Renal cortical epithelial cell (primary cell): Measurements from ENCODE around the gene FAM81B. TPM values are rescaled to one million over a fixed set of nuclear protein-coding genes. Genes with fewer than 3 reads are reported as not detected.

Source experiments
- DNase-seq: peaks from one replicate; pipeline ENCODE4 v3.0.0-alpha.2; 2011; ENCODE audit warnings: low read depth
- total RNA-seq: library from RNA; depleted of rRNA; stranded (reverse); fragments of >200 nt; gene quantifications from 2 replicates; pipeline ENCODE4 v1.2.3, GENCODE V29; 2014

FAM81B gene
- total RNA-seq, 1 donor from 2014 or later = not detected

DNA sequence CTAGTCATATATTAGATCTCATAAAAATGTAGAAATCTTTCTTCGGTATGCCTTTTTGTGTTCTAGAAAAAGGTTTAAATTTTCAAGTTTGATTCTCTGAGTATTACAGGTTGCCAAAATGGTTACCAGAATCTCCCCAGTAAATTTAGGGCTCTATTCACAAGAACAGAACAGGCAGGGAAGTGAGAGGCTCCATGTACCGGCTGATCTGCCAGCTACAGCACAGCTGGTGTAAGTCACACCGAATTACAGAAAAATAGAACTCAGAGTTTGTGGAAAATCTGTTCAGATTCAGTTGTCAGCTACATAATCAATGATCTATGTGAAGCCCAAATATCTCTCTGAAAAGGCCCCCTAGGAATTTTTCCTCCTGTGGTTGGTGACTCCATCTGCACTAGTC, 10.5 kb downstream of the FAM81B start:
- DNase-seq = no peak

GRCh38 chr5:95403996-95404395, 12.8 kb downstream of the FAM81B start:
- peak; percentile 29 for DNase-seq

DNA sequence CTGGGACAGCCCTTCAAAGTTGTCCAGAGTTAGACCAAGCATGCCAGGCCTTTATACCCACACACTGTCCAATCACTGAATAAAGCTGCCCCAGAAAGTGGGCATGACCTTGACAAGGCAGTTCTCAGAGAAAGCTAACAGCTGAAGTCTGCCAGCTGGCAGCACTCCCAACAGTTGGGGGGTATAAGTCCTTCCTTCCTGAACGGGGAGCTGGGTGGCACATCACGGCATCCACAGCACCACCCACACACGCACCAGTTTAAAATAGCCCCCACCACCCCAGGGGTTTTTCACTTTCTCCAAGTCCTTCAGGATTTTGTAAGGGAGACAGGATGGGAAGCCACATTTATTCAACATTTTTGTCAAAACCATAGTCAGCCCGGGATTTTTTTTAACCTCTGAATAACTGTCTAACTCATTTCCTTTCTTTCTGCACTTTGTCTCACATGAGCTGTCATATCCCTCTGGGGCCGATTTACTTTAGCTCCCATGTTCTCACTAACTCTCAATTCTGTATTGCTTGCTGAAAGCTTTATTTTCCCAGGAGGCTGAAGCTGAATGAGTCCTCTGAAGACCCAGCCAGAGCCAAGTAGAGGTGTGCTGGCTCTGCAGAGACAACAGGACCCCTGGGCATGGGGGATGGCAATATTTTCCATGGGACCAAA, 15.4 kb downstream of the FAM81B start:
- peak; percentile 59 for DNase-seq

- DNase-seq = no peak
Observed at GRCh38 chr5:95410279-95410678, 19.1 kb downstream of the FAM81B start.

DNA sequence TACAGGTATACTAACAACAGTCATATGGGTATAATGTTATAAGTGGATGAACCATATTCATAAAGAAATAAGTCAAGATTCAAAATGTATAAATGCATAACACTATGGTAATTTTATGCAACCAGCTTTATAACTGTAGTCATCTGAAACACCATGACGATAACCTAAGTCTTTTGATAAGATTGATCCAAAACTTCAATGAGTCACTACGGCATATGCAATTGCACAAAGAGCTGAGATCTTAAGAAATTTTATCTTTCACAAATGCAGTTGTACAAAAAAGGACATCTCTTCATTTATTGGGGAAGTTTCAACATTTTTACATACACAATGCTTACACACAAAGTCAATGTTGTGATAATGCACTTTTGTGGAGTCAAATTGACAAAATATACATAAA, 20.3 kb downstream of the FAM81B start:
- DNase-seq = no peak

GRCh38 chr5:95414451-95414850, 23.3 kb downstream of the FAM81B start:
- DNase-seq = no peak

- DNase-seq = peak; percentile 45
Observed at GRCh38 chr5:95417971-95418370, 26.8 kb downstream of the FAM81B start.

- peak; percentile 14 for DNase-seq
Observed at GRCh38 chr5:95422838-95423237, 31.7 kb downstream of the FAM81B start.

- DNase-seq = no peak
Observed at GRCh38 chr5:95424016-95424415, 32.9 kb downstream of the FAM81B start.

DNA sequence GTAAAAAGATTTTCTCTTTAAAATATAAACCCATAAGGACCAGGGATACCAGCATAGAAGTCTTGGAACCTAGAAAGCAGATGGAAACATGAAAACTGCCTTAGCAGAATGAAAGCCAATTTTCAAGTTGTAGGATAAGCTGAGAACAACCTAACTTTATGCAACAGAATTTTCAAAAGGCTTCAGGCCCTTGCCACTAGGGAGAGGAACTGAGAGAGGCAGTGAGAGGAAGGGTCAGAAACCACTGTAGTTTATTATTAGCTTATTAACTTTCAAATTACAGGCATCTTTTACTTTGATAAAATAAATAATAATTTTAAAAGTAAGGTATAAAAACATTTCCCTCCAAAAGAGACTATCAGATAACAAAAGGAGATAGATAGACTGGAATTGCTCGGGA, 33.4 kb downstream of the FAM81B start:
- no peak for DNase-seq

DNA sequence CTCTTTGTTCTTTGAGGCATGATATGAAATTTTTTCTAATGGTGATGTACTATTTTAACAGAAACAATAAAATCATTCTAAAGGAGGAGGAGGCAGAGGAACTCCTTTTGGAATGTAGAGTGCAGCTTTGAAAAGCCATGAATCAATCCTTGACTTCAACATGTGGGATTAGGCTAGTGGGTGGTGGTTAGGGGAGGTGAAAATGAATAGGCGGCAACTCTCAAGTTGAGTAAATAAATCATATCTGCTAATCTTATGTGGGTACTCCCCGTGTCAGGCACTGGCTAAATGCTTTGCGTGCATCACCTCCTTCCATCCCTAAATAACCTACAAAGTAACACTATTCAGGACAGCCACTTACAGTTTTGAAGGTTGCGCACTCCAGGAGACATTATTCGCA, 35.1 kb downstream of the FAM81B start:
- DNase-seq = no peak

GRCh38 chr5:95432779-95433178, 41.6 kb downstream of the FAM81B start:
- DNase-seq = no peak

- no peak for DNase-seq
Observed at GRCh38 chr5:95439801-95440493, 48.8 kb downstream of the FAM81B start.

GRCh38 chr5:95440825-95441224, 49.7 kb downstream of the FAM81B start:
- no peak for DNase-seq

DNA sequence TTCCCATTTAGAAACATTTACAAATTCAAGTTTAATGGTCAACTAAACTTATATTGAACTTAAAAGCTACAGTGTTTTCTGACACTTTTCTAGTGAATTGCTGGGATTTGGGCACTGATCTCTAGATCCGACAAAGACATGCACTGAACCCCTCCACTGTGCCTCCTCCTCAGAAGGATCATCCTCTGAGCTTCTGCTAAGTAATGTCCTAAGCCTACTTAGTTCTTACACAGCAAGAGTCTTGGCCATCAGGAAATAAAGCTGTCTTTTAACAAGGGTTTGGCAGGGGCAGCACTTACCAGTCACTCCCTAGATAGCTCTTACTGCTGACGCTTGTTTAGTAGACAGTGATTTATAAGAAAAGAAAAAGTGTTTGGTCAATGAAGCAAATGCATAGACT, 50.5 kb downstream of the FAM81B start:
- DNase-seq = peak; percentile 6

DNA sequence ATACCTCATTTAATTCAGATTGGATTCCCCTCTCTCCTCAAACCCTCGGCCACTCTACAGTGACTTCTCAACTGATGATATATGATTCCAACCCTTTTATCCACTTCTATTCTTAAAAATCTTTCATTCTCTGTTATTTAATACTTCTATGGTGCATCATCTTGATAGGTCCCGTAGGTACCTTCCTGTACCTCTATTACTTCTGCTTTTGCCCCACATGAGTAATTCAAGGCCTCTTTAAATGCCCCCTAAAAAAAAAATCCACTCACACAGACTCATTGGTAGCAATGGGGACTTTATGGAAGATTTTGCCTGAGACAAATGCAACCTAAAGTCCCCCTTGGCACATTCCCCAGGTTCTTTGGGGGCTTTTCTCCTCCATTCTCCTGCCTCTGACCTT, 54.3 kb downstream of the FAM81B start:
- no peak for DNase-seq

- DNase-seq = peak; percentile 89
Observed at GRCh38 chr5:95445995-95446394, 54.8 kb downstream of the FAM81B start.

GRCh38 chr5:95446560-95447221, 55.5 kb downstream of the FAM81B start:
- DNase-seq = peak; percentile 95

DNA sequence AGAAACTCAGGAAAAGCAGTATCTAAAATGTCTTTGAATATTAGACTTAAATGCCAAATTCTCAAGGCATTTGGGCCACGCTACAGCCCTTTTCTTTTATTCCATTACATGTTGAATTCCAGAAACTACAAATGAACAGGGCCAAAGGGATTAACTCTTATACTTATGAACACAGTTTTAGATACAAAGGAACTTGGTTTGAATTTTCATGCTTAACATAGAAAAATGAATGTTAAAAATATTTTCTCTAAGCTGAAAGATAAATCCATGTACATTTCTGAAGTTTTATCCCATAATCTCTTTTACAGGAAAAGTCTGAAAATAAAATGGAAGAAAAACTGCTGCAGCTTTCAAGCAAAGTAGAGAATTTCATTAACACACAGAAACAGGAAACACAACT, 56.8 kb downstream of the FAM81B start:
- DNase-seq = no peak

DNA sequence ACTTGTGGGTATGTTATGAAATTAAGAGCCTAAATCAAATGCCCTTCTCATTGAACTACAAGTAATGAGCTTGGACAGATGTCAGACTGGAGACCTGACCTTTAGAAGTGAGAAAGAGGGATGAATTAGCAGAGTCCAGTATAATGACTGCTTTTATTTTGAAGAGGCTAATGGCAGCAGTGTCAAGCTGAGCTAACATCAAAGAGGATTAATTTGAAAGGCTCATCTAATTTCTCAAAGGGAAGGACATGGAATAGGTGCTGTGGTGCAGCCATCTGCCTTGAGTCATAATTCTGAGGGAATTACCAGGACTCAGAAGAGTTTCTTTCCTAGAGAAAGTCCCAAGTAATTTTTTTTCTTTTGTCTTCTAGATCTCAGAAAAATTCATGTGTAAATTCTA, 57.6 kb downstream of the FAM81B start:
- DNase-seq = peak; percentile 23

- DNase-seq = peak; percentile 17
Observed at GRCh38 chr5:95449460-95449859, 58.3 kb downstream of the FAM81B start.

DNA sequence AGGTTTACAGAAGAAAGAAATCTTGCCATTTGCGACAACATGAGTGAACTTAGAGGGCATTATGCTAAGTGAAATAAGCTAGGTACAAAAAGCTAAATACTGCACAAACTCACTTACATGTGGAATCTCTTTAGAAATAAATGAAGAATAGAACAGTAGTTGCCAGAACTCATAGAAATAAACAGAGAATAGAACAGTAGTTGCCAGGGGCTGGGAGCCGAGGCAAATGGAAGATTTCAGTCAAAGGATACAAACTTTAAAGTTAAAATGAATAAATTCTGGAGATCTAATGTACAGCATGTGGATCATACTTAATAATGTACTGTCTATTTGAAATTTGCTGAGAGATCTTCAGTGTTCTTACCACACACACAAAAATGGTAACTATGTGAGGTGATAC, 63.4 kb downstream of the FAM81B start:
- no peak for DNase-seq

DNA sequence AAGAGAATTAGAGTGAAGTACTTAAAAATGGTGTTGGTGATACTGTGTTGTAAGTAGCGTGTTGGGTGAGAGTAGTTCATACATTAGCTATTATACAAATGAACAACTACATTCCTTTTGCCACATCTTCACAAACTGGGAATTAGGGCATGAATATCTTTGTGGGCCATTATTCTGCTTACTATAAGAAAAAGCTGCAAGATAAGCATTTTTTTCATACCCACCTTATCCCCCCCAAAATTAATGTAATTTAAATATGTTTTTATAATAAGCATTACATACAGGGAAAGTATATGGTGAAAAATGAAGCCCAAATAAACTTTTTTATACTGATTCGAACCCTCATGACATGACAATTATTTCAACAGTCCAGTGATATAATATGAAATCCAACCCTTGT, 69.5 kb downstream of the FAM81B start:
- DNase-seq = no peak
